GM19099 (cell line): Measurements from ENCODE around the gene LBX1.

Experiments used
- POLR2A ChIP-seq: IDR thresholded peaks from 3 replicates; pipeline ENCODE4 v1.6.1; 2011; ENCODE audit warnings: low read depth; ENCODE audit not compliant: insufficient read length; ENCODE audit errors: extremely low read depth

LBX1 gene

GRCh38 chr10:101222683-101223273 lies 6.5 kb downstream of the LBX1 start:
- no peak for TF ChIP-seq POLR2A

GRCh38 chr10:101221963-101222531 lies 7.2 kb downstream of the LBX1 start:
- no peak for TF ChIP-seq POLR2A

- no peak for TF ChIP-seq POLR2A
These were observed 7.7 kb downstream of the LBX1 start for GRCh38 chr10:101221549-101221948.

- no peak for TF ChIP-seq POLR2A
These were observed 9.3 kb downstream of the LBX1 start for GRCh38 chr10:101219946-101220451.

GRCh38 chr10:101219139-101219945 lies 9.9 kb downstream of the LBX1 start:
- no peak for TF ChIP-seq POLR2A

GRCh38 chr10:101218351-101219138 lies 10.7 kb downstream of the LBX1 start:
- no peak for TF ChIP-seq POLR2A

GRCh38 chr10:101217450-101218281 lies 11.6 kb downstream of the LBX1 start:
- no peak for TF ChIP-seq POLR2A

- no peak for TF ChIP-seq POLR2A
These were observed 12.2 kb downstream of the LBX1 start for GRCh38 chr10:101217044-101217425.

- TF ChIP-seq POLR2A: no peak
These were observed 12.8 kb downstream of the LBX1 start for GRCh38 chr10:101216207-101217043.

GRCh38 chr10:101215397-101216206 lies 13.7 kb downstream of the LBX1 start:
- TF ChIP-seq POLR2A: no peak

- TF ChIP-seq POLR2A: no peak
These were observed 14.5 kb downstream of the LBX1 start for GRCh38 chr10:101214446-101215396.

- no peak for TF ChIP-seq POLR2A
These were observed 20.7 kb downstream of the LBX1 start for GRCh38 chr10:101208543-101208942.
